Esophagus squamous epithelium (tissue), 4 donors: ENCODE measurements around the gene FAM163B.

Experiments used
- CTCF ChIP-seq, 6 experiments: fragments of 450-650 bp in 4 of 6; fragments of 200-600 bp in 2 of 6; sonication (generic) in 2 of 6; IDR thresholded peaks; one replicate each; pipeline ENCODE4 v1.5.1; 2016 to 2019; ENCODE audit warnings: antibody characterized with exemption in 6 of 6, mild to moderate bottlenecking in 4 of 6, moderate library complexity in 4 of 6
- POLR2A ChIP-seq, 4 donors: fragments of 450-650 bp; IDR thresholded peaks; one replicate each; pipeline ENCODE4 v1.6.1; 2017; ENCODE audit warnings: antibody characterized with exemption in 4 of 4, mild to moderate bottlenecking in 4 of 4, moderate library complexity in 3 of 4

GRCh38 chr9:133531293-133531692, 77.9 kb downstream of the FAM163B start:
- no peak for TF ChIP-seq CTCF (IDR thresholded peaks at IDR 0.05)
- TF ChIP-seq POLR2A (IDR thresholded peaks at IDR 0.05), result no peak
